Non-pigmented ciliary epithelial cell (primary cell): Measurements from ENCODE around the gene ACOT11.
"Not testable (repeated sequence)": the region's sequence is repeated elsewhere in the genome, so short reads cannot be mapped to it uniquely, and the experiment has no call there.

Source experiments
- DNase-seq: peaks from one replicate; pipeline ENCODE4 v3.0.0-alpha.2; 2010; ENCODE audit warnings: low read depth

ACOT11 gene

GRCh38 chr1:54608566-54609230, 60.7 kb downstream of the ACOT11 start:
- no peak for DNase-seq

DNA sequence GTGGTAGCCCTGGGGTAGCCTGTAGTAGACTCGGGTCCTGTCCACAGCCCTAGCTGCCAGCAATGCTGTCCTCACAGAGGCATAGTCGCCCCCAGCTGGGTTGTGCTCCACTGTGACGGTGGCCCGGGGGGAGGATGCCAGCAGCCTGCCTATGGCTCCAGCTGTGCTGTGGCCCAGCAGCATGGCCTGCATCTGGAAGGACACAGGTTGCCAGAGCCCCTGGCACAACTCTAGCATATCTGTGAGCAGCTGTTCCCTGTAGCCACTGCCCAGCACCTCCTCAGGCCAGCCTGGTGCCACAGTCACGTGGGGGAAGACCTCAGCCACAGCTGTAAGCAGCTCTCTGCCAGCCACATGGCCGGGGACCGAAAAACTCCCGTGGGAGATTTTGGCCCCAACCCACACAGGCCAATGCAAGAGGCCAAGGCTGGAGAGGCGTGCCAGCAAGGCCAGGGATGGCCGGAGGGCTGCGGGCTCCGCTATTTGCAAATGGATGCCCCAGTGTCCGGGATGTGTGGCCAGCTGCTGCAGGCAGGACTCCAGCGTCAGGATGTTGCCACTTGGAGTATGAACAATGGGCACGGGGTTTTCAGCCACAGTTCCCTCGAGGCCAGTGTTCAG, 61.4 kb downstream of the ACOT11 start:
- no peak for DNase-seq

DNA sequence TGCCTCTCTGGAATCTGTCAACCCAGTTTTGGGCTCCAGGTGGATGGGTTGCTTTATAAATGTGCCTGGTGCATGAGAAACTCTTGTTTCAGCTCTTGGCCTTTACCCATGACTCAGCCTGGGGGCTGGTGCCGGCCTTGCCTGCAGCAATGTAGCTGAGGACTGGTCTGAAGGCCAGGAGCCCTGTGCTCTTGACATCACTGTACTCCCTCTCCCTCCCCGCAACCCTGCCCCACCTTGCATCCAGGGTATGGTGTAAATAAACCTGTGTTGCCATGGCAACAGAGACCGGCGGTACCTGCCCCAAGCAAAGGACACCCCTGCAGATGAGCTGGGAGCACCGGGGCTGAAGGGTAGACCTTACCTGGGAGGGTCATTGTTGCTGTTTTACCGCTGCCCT, 62.0 kb downstream of the ACOT11 start:
- DNase-seq, result no peak

DNA sequence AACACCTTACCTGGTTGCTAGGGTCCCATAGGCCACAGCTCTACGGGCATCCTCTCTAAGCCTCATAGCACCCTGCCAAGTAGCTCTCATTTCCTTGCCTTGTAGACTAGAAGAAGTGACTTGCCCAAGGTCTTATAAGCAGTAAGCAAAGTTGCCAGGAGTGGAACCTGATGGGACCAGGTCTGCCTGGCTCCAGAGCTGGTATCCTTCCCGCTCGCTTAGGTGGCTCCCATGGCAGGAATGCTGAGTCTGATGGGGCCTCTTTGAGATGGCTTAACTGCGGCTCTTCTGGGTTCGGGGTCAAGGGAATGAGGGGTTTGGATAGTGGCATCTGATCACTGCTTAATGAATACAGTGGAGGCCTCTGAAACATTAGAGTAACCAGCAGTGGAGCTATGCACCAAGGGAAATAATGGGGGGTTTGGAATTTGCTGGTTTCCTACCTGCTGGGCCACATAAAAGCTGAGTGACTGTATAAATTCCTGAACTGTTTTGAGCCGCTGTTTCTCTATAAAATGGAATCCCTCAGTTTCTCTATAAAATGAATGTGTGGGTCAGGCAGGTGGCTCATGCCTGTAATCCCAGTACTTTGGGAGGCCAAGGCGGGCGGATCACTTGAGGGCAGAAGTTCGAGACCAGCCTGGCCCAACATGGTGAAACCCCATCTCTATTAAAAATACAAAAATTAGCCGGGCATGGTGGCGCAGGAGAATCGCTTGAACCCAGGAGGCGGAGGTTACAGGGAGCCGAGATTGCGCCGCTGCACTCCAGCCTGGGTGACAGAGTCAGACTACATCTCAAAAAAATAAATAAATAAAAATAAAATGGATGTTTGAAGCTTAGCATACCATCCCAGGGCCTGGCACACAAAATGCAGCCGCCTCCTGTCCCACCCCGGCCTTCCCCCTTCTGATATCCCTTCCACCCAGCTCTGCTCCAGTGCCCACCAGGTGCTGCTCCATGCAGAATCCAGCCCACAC, 62.9 kb downstream of the ACOT11 start:
- no peak for DNase-seq

DNA sequence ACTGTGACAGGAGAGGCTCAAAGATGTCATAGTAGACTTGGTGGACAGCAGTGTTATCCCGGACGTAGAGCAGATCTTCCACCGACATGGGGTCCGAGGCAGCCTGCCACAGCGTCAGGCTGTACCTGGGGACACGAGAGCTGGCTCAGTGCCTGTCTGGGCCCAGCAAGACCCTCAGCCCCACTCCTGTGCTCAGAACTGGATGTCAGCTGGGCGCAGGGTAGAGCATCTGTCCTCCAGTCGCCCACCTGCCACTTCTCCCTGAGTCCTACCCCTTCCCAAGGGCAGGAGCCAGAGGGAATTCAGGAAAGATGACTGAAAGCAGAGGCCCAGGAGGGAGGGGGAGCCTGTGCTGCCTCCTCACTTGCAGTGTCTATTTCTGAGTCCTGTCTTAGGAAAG, 63.6 kb downstream of the ACOT11 start:
- DNase-seq, result no peak

GRCh38 chr1:54614024-54614423, 66.0 kb downstream of the ACOT11 start:
- no peak for DNase-seq

DNA sequence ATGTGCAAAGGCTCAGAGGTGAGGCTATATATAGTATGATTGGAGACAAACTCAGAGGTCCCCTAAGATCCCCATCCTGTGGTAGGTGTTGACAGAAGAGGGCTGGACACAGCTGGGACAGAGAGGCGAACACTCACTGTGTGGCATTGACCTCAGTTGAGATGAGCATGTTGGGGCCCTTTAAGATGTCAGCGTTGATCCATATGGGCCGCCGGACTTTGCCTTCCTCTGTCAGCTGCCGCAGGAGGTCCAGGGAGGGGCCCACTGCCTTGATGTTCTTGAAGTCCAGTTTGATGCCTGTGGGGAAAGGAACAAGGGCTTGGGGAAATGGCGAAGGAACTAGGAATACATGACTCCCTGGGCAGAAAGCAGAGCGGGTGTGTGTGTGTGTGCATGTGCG, 66.5 kb downstream of the ACOT11 start:
- no peak for DNase-seq

GRCh38 chr1:54615531-54616279, 67.7 kb downstream of the ACOT11 start:
- no peak for DNase-seq

DNA sequence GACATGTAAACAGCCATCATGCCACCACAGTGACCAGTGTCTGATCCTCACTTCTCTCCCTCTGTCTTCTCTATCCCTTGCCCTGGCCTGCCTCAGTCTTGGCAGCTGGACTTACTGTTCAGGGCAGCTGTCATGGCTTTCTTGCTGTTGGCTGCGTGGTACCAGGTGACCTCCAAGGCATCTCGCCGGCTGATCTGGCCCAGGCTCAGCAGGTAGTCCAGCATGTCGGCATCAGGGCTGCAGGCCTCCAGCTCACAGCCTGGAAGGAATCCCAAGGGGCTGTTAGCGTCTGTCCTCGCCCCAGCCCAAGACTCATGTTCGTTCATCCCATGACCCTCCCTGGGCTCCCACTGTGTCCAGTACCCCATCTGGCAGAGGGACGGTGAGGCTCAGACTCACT, 71.7 kb downstream of the ACOT11 start:
- no peak for DNase-seq

- DNase-seq, result no peak
Measured at GRCh38 chr1:54623216-54624007, 75.4 kb downstream of the ACOT11 start, which contains the start of gene FAM151A. Gene FAM151A (minus strand): TSS chr1:54623525. CDS start chr1:54623395, 130 bp downstream.

GRCh38 chr1:54624466-54625464, 76.7 kb downstream of the ACOT11 start:
- no peak for DNase-seq

- no peak for DNase-seq
Measured at GRCh38 chr1:54627196-54627595, 79.2 kb downstream of the ACOT11 start.

- not testable (repeated sequence) for DNase-seq
Measured at GRCh38 chr1:54635804-54636203, 87.8 kb downstream of the ACOT11 start.

- not testable (repeated sequence) for DNase-seq
Measured at GRCh38 chr1:54636461-54637446, 88.7 kb downstream of the ACOT11 start.

DNA sequence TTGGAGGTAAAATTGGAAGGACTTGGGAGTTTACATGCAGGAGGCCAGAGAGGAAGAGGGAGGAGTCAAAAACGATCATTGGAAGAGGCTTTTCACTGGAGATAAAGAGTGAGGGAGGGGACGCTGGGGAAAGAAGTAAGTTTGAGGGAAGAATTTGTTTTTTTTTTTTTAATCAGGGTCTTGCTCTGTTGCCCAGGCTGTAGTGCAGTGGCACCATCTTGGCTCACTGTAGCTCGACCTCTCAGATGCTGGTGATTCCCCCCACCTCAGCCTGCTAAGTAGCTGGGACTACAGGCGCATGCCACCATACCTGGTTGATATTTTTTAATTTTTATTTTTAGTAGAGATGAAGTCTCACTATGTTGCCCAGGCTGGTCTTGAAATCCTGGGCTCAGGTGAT, 92.3 kb downstream of the ACOT11 start:
- DNase-seq, result no peak

DNA sequence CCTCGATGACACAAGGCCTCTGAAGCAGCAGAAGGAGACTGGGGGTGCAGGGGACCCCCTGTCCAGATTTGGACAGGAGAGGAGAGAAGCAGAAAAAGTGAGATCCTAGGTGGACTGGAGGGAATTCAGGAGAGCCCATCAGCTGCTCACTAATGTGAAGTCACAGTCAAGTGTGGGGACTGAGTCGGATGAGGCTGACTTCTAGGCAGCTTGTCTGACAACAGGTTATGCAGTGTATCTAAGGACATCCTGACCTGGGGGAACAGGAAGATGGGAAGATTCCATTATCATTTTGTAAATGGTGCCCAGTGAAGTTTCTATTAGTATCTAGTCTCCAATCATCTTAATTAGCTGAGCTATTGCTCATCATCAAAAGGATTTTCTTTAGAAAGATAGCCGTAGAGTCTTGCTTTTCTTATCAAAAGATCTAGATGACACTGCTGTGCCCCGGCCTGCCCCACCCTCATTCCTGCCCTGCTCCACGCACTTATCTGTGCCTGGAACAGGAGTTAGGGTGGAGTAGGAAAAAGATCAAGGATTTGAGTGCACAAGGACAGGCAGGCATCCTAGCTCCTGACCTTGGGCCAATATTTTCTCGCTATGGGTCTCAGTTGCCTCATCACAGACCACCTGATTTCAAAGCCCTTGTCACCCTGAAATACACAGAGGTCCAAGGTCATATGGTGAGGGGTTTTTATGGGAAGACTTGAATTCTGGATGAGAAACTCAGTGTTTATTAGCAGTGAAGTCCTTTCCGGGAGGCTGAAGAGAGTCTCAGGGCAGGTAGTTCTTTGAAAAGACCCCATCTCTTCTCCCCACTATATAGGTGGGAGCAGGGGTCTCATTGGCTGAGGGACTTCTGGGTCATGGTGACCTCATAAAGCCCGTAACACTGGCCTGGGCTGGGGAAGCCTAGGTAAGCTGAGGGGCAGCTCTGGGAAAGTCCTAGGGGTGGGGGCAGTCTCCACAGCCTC, 93.1 kb downstream of the ACOT11 start, which contains the start of gene MROH7:
MROH7 (plus strand) TSS at position 924 of the 974 bp plus-strand sequence. CDS start 11,141 bp downstream, outside the sequence.
- no peak for DNase-seq

- DNase-seq, result no peak
Measured at GRCh38 chr1:54643736-54644135, 95.7 kb downstream of the ACOT11 start.
